GM12891 (cell line): ENCODE data around the gene CGB3.

ENCODE experiments used
- POLR2A ChIP-seq: IDR thresholded peaks from 2 replicates; pipeline ENCODE4 v1.6.1; 2011; ENCODE audit warnings: low read depth, low read length, control low read depth
- POLR2AphosphoS5 ChIP-seq: IDR thresholded peaks from 2 replicates; pipeline ENCODE4 v1.6.1; 2011; ENCODE audit warnings: low read depth, low read length, control low read depth
- SPI1 ChIP-seq: IDR thresholded peaks from 2 replicates; pipeline ENCODE4 v1.6.1; 2011; ENCODE audit warnings: low read depth, low read length, control low read depth
- TAF1 ChIP-seq: IDR thresholded peaks from 2 replicates; pipeline ENCODE4 v1.6.1; 2011; ENCODE audit warnings: low read depth, low read length, control low read depth

- TF ChIP-seq POLR2AphosphoS5 (no peak), TAF1 (no peak), POLR2A (no peak), SPI1 (no peak)
Observed at GRCh38 chr19:49058562-49058961, 34.4 kb upstream of the CGB3 start.
